ENCODE data around the gene GATA3. TPM values are rescaled to one million over a fixed set of nuclear protein-coding genes. Genes with fewer than 3 reads are reported as not detected.

GATA3 gene
- total RNA-seq, 3 donors from 2014 or later: 0.47 to 0.87 (median 0.55) TPM

GRCh38 chr10:8075282-8076260, 21.1 kb downstream of the GATA3 start:
- intact Hi-C loops (cut with DNase I, micrococcal nuclease): no loop called here
- Histone ChIP-seq H3K9me3 (no peaks in the 10 kb centered on the region), H3K4me3 (no peak overlapping the region), H3K36me3 (ENCODE audit: low read depth) (no peaks in the 10 kb centered on the region), H3K4me1 (ENCODE audit: low read depth) (no peaks in the 10 kb centered on the region)
- ATAC-seq (no peak), DNase-seq (no peak)
- TF ChIP-seq CTCF (IDR thresholded peaks at IDR 0.05): no peak

DNA sequence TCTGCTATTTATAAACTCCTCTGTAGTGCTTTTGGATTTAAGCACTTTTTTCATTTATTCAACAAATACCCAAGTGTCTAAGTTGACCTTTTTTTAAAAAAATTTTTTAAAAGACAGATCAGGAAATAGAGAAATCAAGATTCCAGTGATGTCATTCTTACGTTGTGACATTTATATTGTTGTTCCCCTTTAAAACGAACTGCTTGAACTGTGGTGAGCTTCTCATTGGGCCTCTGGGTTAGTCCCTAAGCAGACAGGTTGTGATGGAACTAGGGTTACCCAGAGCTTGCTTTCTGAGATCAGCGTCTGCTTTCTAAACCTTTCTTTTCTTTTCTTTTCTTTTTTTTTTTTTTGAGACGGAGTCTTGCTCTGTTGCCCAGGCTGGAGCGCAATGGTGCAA, 22.4 kb downstream of the GATA3 start:
- no peak for ATAC-seq
- Histone ChIP-seq H3K4me3 (no peak overlapping the region), H3K4me1 (ENCODE audit: low read depth) (no peaks in the 10 kb centered on the region), H3K36me3 (ENCODE audit: low read depth) (no peaks in the 10 kb centered on the region), H3K9me3 (no peaks in the 10 kb centered on the region)
- intact Hi-C loops (cut with DNase I, micrococcal nuclease): no loop called here
- TF ChIP-seq CTCF (IDR thresholded peaks at IDR 0.05): no peak
- no peak for DNase-seq

- Histone ChIP-seq H3K36me3 (ENCODE audit: low read depth) (no peaks in the 10 kb centered on the region), H3K9me3 (no peaks in the 10 kb centered on the region), H3K4me1 (ENCODE audit: low read depth) (no peaks in the 10 kb centered on the region), H3K4me3 (no peak overlapping the region)
- TF ChIP-seq CTCF (IDR thresholded peaks at IDR 0.05): no peak
- intact Hi-C loops (cut with DNase I, micrococcal nuclease): no loop called here
- no peak for ATAC-seq
- no peak for DNase-seq
Measured at GRCh38 chr10:8078027-8078426, 23.5 kb downstream of the GATA3 start.

- no peaks in the 10 kb centered on the region for H3K4me1 ChIP-seq (ENCODE audit: low read depth)
- ATAC-seq: no peak
- intact Hi-C loops (cut with DNase I, micrococcal nuclease): no loop called here
- H3K4me3 ChIP-seq: no peak overlapping the region
- no peak for DNase-seq
- TF ChIP-seq CTCF (IDR thresholded peaks at IDR 0.05): no peak
- no peaks in the 10 kb centered on the region for H3K9me3 ChIP-seq
- no peaks in the 10 kb centered on the region for H3K36me3 ChIP-seq (ENCODE audit: low read depth)
Measured at GRCh38 chr10:8079126-8079525, 24.6 kb downstream of the GATA3 start.

DNA sequence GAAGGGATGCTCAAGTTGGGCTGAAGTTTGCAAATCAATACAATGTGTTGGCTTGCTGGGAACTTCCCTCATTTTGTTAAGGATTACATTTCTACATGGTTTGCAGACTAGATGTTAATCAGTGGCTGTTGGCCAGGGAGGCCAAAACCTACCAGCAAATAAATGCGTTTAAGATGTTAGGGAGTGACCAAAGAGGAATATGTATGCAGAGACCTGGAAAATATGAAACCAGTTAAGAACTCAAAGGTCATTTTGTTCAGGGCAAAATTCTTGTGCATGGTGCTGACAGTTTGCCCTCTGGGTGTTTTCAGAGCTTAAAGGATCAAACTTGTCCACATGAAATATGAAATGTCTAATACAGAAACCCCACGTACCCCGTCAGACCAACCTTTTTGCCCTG, 30.3 kb downstream of the GATA3 start:
- Histone ChIP-seq H3K36me3 (ENCODE audit: low read depth) (no peaks in the 10 kb centered on the region), H3K4me1 (ENCODE audit: low read depth) (no peaks in the 10 kb centered on the region), H3K9me3 (no peaks in the 10 kb centered on the region), H3K4me3 (no peak overlapping the region)
- no peak for TF ChIP-seq CTCF (IDR thresholded peaks at IDR 0.05)
- intact Hi-C loops (cut with DNase I, micrococcal nuclease): no loop called here
- no peak for ATAC-seq
- DNase-seq: no peak

Measured in mucosa of descending colon (tissue), 3 donors.